ENCODE measurements around the gene PSMG3.

The PSMG3 gene

GRCh38 chr7:1569833-1570632, at the start of gene PSMG3:
TSS of gene PSMG3 (minus strand) at chr7:1570032. CDS start at chr7:1569339, 693 bp downstream.
- peak; percentile 68 for DNase-seq (ENCODE audit: low read depth)

GRCh38 chr7:1618475-1618874, 48.6 kb upstream of the PSMG3 start:
- no peak for DNase-seq (ENCODE audit: low read depth)

GRCh38 chr7:1617957-1618356, 48.1 kb upstream of the PSMG3 start:
- no peak for DNase-seq (ENCODE audit: low read depth)

- DNase-seq (ENCODE audit: low read depth): no peak
Observed at GRCh38 chr7:1616741-1617140, 46.9 kb upstream of the PSMG3 start.

- DNase-seq (ENCODE audit: low read depth): no peak
Observed at GRCh38 chr7:1611708-1612241, 41.9 kb upstream of the PSMG3 start.

- DNase-seq (ENCODE audit: low read depth): no peak
Observed at GRCh38 chr7:1610678-1611302, 41.0 kb upstream of the PSMG3 start.

- DNase-seq (ENCODE audit: low read depth): no peak
Observed at GRCh38 chr7:1610013-1610677, 40.3 kb upstream of the PSMG3 start.

- DNase-seq (ENCODE audit: low read depth): no peak
Observed at GRCh38 chr7:1609023-1609422, 39.2 kb upstream of the PSMG3 start.

- no peak for DNase-seq (ENCODE audit: low read depth)
Observed at GRCh38 chr7:1608318-1608717, 38.5 kb upstream of the PSMG3 start.

GRCh38 chr7:1607696-1608095, 37.9 kb upstream of the PSMG3 start:
- no peak for DNase-seq (ENCODE audit: low read depth)

- DNase-seq (ENCODE audit: low read depth): no peak
Observed at GRCh38 chr7:1607001-1607400, 37.2 kb upstream of the PSMG3 start.

- no peak for DNase-seq (ENCODE audit: low read depth)
Observed at GRCh38 chr7:1604383-1604782, 34.6 kb upstream of the PSMG3 start.

GRCh38 chr7:1603346-1604225, 33.8 kb upstream of the PSMG3 start:
- DNase-seq (ENCODE audit: low read depth): no peak

GRCh38 chr7:1602386-1602785, 32.6 kb upstream of the PSMG3 start:
- DNase-seq (ENCODE audit: low read depth): no peak

GRCh38 chr7:1601956-1602355, 32.1 kb upstream of the PSMG3 start:
- DNase-seq (ENCODE audit: low read depth): no peak

GRCh38 chr7:1599640-1600395, 30.0 kb upstream of the PSMG3 start:
- no peak for DNase-seq (ENCODE audit: low read depth)

GRCh38 chr7:1598961-1599639, 29.3 kb upstream of the PSMG3 start:
- DNase-seq (ENCODE audit: low read depth): no peak

- DNase-seq (ENCODE audit: low read depth): no peak
Observed at GRCh38 chr7:1598286-1598685, 28.5 kb upstream of the PSMG3 start.

- DNase-seq (ENCODE audit: low read depth): no peak
Observed at GRCh38 chr7:1597791-1598190, 28.0 kb upstream of the PSMG3 start.

GRCh38 chr7:1597066-1597760, 27.4 kb upstream of the PSMG3 start:
- no peak for DNase-seq (ENCODE audit: low read depth)
